ENCODE data around the gene ARRDC4.

Gene ARRDC4

DNA sequence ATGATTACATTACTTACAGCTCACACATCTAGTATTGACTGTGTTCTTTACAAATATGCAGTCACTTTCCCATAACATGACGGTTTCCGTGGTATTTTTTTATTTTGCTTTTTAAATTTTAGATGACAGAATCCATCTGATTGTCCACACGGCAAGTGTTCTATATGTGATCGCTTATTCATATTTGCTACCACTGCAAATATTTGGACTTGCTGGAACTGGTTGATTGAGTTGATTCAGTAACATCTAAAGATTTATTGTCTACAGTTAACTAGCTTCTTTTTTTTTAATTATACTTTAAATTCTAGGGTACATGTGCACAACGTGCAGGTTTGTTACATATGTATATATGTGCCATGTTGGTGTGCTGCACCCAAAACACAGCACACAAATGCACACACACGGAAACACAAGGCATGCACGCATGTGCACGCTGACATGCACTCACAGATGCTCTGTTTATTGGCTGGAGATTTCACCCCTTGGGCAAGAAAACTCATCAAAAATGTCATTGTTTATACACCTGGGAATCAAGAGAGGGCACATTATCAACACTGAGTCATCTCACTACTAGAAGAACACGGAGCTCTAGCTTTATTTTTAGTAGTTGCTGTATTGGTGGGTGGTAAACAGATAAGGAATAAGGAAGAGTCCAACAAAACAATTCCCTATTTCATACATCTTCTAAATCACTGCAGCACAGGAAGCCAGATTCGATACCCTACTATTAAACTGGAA is 16.4 kb downstream of the ARRDC4 start:
- no peak for TF ChIP-seq CTCF (IDR thresholded peaks at IDR 0.05; ENCODE audit: low read depth, low read length, missing control alignments)
- H3K27ac ChIP-seq: no peak overlapping the region
- in situ Hi-C loops (cut with HindIII; ENCODE audit: low pct_ligation_motif_present, low sequenced_read_pairs): no loop called here
- no peaks in the 10 kb centered on the region for H3K36me3 ChIP-seq (replicated peaks)
- H3K4me3 ChIP-seq (ENCODE audit: low read depth, low read length): no peak overlapping the region
- DNase-seq: no peak
- H3K27me3 ChIP-seq (replicated peaks): no peaks in the 10 kb centered on the region

DNA sequence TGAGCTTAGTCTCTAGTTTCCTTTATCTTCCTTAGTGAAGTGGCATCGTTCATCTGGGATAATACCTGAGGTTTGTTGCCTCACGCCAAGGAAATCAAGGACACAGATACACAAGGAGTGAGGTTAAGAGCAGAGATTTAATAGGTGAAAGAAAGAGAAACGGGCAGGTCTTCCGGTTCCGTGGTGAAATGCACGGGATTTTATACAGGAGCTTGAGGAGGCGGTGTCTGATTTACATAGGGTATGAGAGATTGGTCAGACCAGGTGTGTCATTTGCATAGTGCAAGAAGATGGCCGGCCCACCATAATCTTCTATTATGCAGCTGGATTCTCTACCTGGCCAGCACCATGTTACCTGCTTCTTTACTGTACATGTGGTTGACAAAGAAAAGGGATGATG is 17.2 kb downstream of the ARRDC4 start:
- Histone ChIP-seq H3K4me3 (ENCODE audit: low read depth, low read length) (no peak overlapping the region), H3K36me3 (replicated peaks) (no peaks in the 10 kb centered on the region), H3K27me3 (replicated peaks) (no peaks in the 10 kb centered on the region), H3K27ac (no peak overlapping the region)
- DNase-seq: no peak
- TF ChIP-seq CTCF (IDR thresholded peaks at IDR 0.05; ENCODE audit: low read depth, low read length, missing control alignments): no peak
- in situ Hi-C loops (cut with HindIII; ENCODE audit: low pct_ligation_motif_present, low sequenced_read_pairs): no loop called here

- Histone ChIP-seq H3K27me3 (replicated peaks) (no peaks in the 10 kb centered on the region), H3K36me3 (replicated peaks) (no peaks in the 10 kb centered on the region), H3K27ac (no peak overlapping the region), H3K4me3 (ENCODE audit: low read depth, low read length) (no peak overlapping the region)
- in situ Hi-C loops (cut with HindIII; ENCODE audit: low pct_ligation_motif_present, low sequenced_read_pairs): no loop called here
- DNase-seq: no peak
- no peak for TF ChIP-seq CTCF (IDR thresholded peaks at IDR 0.05; ENCODE audit: low read depth, low read length, missing control alignments)
Measured at GRCh38 chr15:97978401-97979139, 18.1 kb downstream of the ARRDC4 start.

- Histone ChIP-seq H3K4me3 (ENCODE audit: low read depth, low read length) (no peak overlapping the region), H3K27me3 (replicated peaks) (no peaks in the 10 kb centered on the region), H3K36me3 (replicated peaks) (no peaks in the 10 kb centered on the region), H3K27ac (no peak overlapping the region)
- no peak for DNase-seq
- in situ Hi-C loops (cut with HindIII; ENCODE audit: low pct_ligation_motif_present, low sequenced_read_pairs): no loop called here
- no peak for TF ChIP-seq CTCF (IDR thresholded peaks at IDR 0.05; ENCODE audit: low read depth, low read length, missing control alignments)
Measured at GRCh38 chr15:97979140-97979520, 18.6 kb downstream of the ARRDC4 start.

GRCh38 chr15:97981058-97981457 is 20.6 kb downstream of the ARRDC4 start:
- no peak for DNase-seq
- no peak for TF ChIP-seq CTCF (IDR thresholded peaks at IDR 0.05; ENCODE audit: low read depth, low read length, missing control alignments)
- in situ Hi-C loops (cut with HindIII; ENCODE audit: low pct_ligation_motif_present, low sequenced_read_pairs): no loop called here
- H3K4me3 ChIP-seq (ENCODE audit: low read depth, low read length): no peak overlapping the region
- H3K27ac ChIP-seq: no peak overlapping the region
- H3K27me3 ChIP-seq (replicated peaks): no peaks in the 10 kb centered on the region
- no peaks in the 10 kb centered on the region for H3K36me3 ChIP-seq (replicated peaks)

Measured in brain microvascular endothelial cell (primary cell).